Mammary microvascular endothelial cell (primary cell): ENCODE measurements around the gene UBTF. TPM values are rescaled to one million over a fixed set of nuclear protein-coding genes. Genes with fewer than 3 reads are reported as not detected.

ENCODE experiments used
- total RNA-seq: library from RNA; depleted of rRNA; stranded (reverse); fragments of >200 nt; gene quantifications from 2 replicates; pipeline ENCODE4 v1.2.3, GENCODE V29; 2015

Gene UBTF
- total RNA-seq: 50.5 and 55.8 TPM in 2 replicates

DNA sequence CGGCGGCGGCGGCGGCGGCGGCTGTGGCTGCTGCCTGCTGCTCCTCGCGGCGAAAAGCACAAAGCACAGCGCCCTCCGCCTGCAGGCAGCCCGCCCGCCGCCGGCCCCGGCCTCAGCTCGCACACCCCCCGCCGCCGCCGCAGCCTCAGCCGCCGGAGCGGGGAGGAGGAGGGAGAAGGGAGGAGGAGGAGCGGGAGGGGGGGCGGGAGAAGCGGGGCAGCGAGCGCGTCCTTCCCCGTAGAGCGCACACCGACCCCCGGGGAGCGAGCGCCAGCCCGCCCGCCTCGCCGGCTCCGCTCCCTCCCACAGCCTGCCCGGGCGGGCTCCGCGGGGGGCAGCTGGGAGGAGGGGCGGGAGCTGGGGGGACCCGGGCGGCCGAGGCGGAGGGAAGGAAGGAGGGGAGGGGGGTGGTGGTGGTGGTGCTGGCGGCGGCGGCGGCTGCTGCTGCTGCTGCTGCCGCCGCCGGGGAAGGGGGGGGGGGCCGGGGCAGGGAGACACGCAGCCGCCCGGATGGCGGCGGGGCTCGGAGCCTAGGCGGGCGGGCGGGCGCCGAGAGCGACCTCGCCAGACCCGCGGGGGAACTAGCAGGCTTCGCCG lies at the start of gene UBTF:
Gene UBTF (minus strand): TSS at position 60 of the 597 bp plus-strand sequence. CDS start 1,446 bp downstream, outside the sequence.

GRCh38 chr17:44267818-44268490 lies 48.5 kb upstream of the UBTF start, which contains the start of gene SLC4A1:
SLC4A1 (minus strand) TSS chr17:44268135; CDS start chr17:44262866, 5,269 bp downstream.

DNA sequence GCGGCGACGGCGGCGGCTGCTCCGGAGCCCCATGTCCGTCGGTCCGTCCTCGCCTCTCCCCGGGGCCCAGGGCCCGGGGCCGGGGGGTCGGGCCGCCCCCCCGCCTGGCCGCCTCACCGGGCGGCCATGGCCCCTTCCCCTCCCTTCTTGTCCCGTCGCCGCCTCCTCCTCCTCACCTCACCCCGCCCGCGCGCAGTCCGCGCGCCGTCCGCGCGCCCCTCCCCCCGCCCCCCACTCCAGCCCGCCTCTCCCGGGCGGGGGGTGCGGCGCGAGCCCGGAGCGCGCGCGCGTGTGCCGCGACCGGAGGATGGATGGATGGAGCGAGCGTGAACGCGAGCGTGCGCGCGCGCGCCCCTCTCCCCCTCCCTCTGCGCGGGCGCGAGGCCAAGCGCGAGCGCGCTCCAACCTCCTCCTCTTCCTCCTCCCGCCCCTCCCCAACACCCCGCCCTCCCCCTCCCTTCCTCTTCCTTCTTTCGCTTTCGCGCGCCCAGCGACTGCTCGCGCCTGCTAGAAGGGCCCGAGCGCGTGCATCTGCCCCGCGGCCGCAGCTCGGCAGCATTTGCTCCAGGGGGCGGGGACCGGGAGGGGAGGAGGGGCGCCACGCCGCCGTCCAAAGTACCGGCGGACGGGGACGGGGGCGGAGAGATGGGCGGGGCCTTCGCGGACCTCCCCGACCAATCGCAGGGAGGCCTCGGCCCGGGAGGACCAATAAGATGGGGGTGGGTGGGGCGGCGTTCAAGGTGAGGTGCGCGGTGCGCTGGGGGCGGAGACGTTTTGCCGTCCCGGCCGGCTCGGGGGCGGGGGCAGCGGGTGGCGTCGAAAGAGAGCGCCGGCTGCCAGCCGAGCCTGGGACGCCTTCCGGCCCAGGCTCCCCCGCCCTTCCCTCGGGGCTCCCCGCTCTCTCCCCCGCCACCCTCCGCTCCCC lies 19.7 kb downstream of the UBTF start, which contains the start of gene ATXN7L3:
Gene ATXN7L3 (minus strand): TSS at position 332 of the 925 bp plus-strand sequence. CDS start 1,814 bp downstream, outside the sequence.

DNA sequence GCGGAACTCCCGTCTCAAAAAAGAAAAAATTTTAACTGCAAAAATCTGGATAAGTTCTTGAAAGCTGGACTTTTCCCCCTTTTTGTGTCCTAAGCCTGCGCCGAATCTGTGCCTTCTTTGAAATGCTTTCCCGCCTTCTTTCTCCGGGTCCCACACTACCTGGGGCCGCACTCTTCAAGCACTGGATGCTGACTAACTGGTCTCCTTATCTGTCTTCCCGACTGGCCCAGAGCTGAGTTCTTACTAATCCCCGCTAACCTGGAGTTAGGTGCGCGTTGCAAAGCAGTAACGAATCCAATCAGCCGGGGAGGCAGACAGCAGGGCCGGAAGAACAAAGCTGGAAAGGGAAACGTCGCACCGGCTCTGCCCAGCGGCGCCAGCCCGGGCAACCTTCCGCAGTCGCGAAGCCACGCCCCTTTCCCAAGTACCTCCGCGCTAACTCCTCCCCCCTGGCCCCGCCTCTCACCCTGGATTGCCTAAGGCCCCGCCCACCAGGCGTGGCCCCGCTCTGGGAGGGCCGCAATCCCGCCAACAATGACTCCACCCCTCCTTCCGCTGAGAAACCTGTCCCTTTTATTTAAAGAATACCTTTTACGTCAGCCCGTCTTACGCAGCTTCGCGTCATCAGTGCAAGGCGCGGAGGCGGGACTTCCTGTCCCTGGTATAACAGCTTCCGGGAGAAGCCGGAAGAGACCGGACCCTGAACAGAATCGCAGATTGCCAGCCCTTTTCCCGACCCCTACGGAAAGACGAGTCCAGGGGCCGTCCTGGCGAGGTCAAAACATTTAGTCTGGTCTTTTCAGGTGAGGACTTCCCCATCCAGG lies 33.0 kb downstream of the UBTF start, which contains the start of gene TMUB2:
Gene TMUB2 (plus strand): TSS at position 666 of the 824 bp plus-strand sequence. CDS start 737 bp downstream, outside the sequence.

GRCh38 chr17:44170499-44171201 lies 48.8 kb downstream of the UBTF start, which contains the start of gene ASB16:
ASB16 (plus strand) TSS chr17:44170704; CDS start chr17:44170790, 86 bp downstream.

Other genes with a start within 250 kb of the UBTF start
- 11.0 and 13.9 TPM in 2 replicates for gene NAGS, start 215.1 kb downstream of the UBTF start, total RNA-seq
- 37.7 and 48.3 TPM in 2 replicates for gene TMEM101, start 204.7 kb downstream of the UBTF start, total RNA-seq
- 48.2 and 48.4 TPM in 2 replicates for gene LSM12, start 153.0 kb downstream of the UBTF start, total RNA-seq
- 38.5 and 48.9 TPM in 2 replicates for gene G6PC3, start 148.9 kb downstream of the UBTF start, total RNA-seq
- gene HDAC5, start 96.0 kb downstream of the UBTF start, total RNA-seq: 39.0 and 42.1 TPM in 2 replicates
- 5.0 and 7.2 TPM in 2 replicates for gene HROB, start 77.7 kb downstream of the UBTF start, total RNA-seq
- gene ASB16, start 49.0 kb downstream of the UBTF start, total RNA-seq: 0.15 TPM in 1 of 2 replicates, not detected in the other
- 26.7 and 27.2 TPM in 2 replicates for gene TMUB2, start 32.7 kb downstream of the UBTF start, total RNA-seq
- gene ATXN7L3, start 19.8 kb downstream of the UBTF start, total RNA-seq: 28.8 and 55.3 TPM in 2 replicates
- gene SLC4A1, start 48.5 kb upstream of the UBTF start, total RNA-seq: not detected in 2 replicates
- gene RUNDC3A, start 88.9 kb upstream of the UBTF start, total RNA-seq: not detected in 2 replicates
- gene SLC25A39, start 105.1 kb upstream of the UBTF start, total RNA-seq: 100 and 102 TPM in 2 replicates
- gene GRN, start 125.6 kb upstream of the UBTF start, total RNA-seq: 445 and 504 TPM in 2 replicates
- 2.6 and 3.2 TPM in 2 replicates for gene FAM171A2, start 144.2 kb upstream of the UBTF start, total RNA-seq
- gene ITGA2B, start 170.0 kb upstream of the UBTF start, total RNA-seq: 0.39 TPM in 1 of 2 replicates, not detected in the other